D341Med (cell line): ENCODE measurements around the gene TMEFF2.

Experiments
- DNase-seq: peaks from one replicate; pipeline ENCODE4 v3.0.0; 2012; ENCODE audit warnings: low spot score

TMEFF2 gene

GRCh38 chr2:192067631-192068030 lies 127.1 kb downstream of the TMEFF2 start:
- no peak for DNase-seq

- DNase-seq: no peak
These were observed 130.3 kb downstream of the TMEFF2 start for GRCh38 chr2:192064459-192064858.

GRCh38 chr2:192060161-192060560 lies 134.6 kb downstream of the TMEFF2 start:
- no peak for DNase-seq

GRCh38 chr2:192059266-192059665 lies 135.5 kb downstream of the TMEFF2 start:
- DNase-seq: peak; percentile 15

- peak; percentile 60 for DNase-seq
These were observed 140.8 kb downstream of the TMEFF2 start for GRCh38 chr2:192053921-192054320.

GRCh38 chr2:192051533-192051932 lies 143.2 kb downstream of the TMEFF2 start:
- peak; percentile 33 for DNase-seq

- DNase-seq: no peak
These were observed 145.4 kb downstream of the TMEFF2 start for GRCh38 chr2:192049362-192049761.

GRCh38 chr2:192047315-192048107 lies 147.2 kb downstream of the TMEFF2 start:
- DNase-seq: no peak

GRCh38 chr2:192044496-192044895 lies 150.2 kb downstream of the TMEFF2 start:
- DNase-seq: no peak

GRCh38 chr2:192043216-192043870 lies 151.4 kb downstream of the TMEFF2 start:
- DNase-seq: no peak

- DNase-seq: no peak
These were observed 152.6 kb downstream of the TMEFF2 start for GRCh38 chr2:192042126-192042525.

GRCh38 chr2:192038110-192038509 lies 156.6 kb downstream of the TMEFF2 start:
- no peak for DNase-seq

GRCh38 chr2:192035731-192036442 lies 158.8 kb downstream of the TMEFF2 start:
- no peak for DNase-seq

- DNase-seq: no peak
These were observed 163.9 kb downstream of the TMEFF2 start for GRCh38 chr2:192030856-192031255.

GRCh38 chr2:192030289-192030688 lies 164.4 kb downstream of the TMEFF2 start:
- DNase-seq: no peak

- peak; percentile 17 for DNase-seq
These were observed 165.6 kb downstream of the TMEFF2 start for GRCh38 chr2:192029089-192029488.

GRCh38 chr2:192026825-192027120 lies 168.0 kb downstream of the TMEFF2 start:
- DNase-seq: no peak

GRCh38 chr2:192026059-192026824 lies 168.5 kb downstream of the TMEFF2 start:
- no peak for DNase-seq

GRCh38 chr2:192025637-192026036 lies 169.1 kb downstream of the TMEFF2 start:
- DNase-seq: no peak

GRCh38 chr2:192023006-192023405 lies 171.7 kb downstream of the TMEFF2 start:
- no peak for DNase-seq

- no peak for DNase-seq
These were observed 176.9 kb downstream of the TMEFF2 start for GRCh38 chr2:192017844-192018243.

- no peak for DNase-seq
These were observed 178.5 kb downstream of the TMEFF2 start for GRCh38 chr2:192016265-192016664.
